Mesenchymal stem cell (in vitro differentiated cells and primary cell): ENCODE measurements around the gene EEF1A2.

Source experiments
- DNase-seq: peaks from one replicate; pipeline ENCODE4 v3.0.0-alpha.2; 2013
- H2AFZ ChIP-seq: one replicate; pipeline ENCODE4 v1.6.1; 2013; ENCODE audit warnings: low read depth, mild to moderate bottlenecking, control low read depth, inconsistent platforms, low read length, moderate library complexity
- H2AK5ac ChIP-seq: 2 replicates; pipeline ENCODE4 v1.6.1; 2013; ENCODE audit warnings: low read length, moderate library complexity, mild to moderate bottlenecking, inconsistent platforms; ENCODE audit not compliant: severe bottlenecking
- H2BK120ac ChIP-seq: one replicate; pipeline ENCODE4 v1.6.1; 2013; ENCODE audit warnings: low read depth, mild to moderate bottlenecking, inconsistent platforms, low read length, moderate library complexity
- H2BK12ac ChIP-seq, 2 experiments: one replicate each; pipeline ENCODE4 v1.6.1; 2013; ENCODE audit warnings: inconsistent platforms in 2 of 2, low read length in 2 of 2, mild to moderate bottlenecking in 2 of 2, moderate library complexity in 2 of 2, control low read depth in 1 of 2
- H2BK15ac ChIP-seq: one replicate; pipeline ENCODE4 v1.6.1; 2013; ENCODE audit warnings: mild to moderate bottlenecking, low read depth, inconsistent platforms; ENCODE audit not compliant: poor library complexity, severe bottlenecking
- H2BK5ac ChIP-seq: 2 replicates; pipeline ENCODE4 v1.6.1; 2013; ENCODE audit warnings: low read depth, mild to moderate bottlenecking, low read length, control low read depth, inconsistent platforms; ENCODE audit not compliant: poor library complexity, severe bottlenecking
- H3K14ac ChIP-seq, 2 experiments: one replicate each; pipeline ENCODE4 v1.6.1; 2013; ENCODE audit warnings: inconsistent platforms in 2 of 2, low read length in 2 of 2, control low read depth in 1 of 2, mild to moderate bottlenecking in 1 of 2, moderate library complexity in 1 of 2
- H3K18ac ChIP-seq, 2 experiments: one replicate each; pipeline ENCODE4 v1.6.1; 2013; ENCODE audit warnings: inconsistent platforms in 2 of 2, low read length in 2 of 2, control low read depth in 1 of 2, low read depth in 1 of 2, mild to moderate bottlenecking in 1 of 2
- H3K23ac ChIP-seq, 2 experiments: one replicate each; pipeline ENCODE4 v1.6.1; 2013; ENCODE audit warnings: inconsistent platforms in 2 of 2, low read length in 2 of 2, mild to moderate bottlenecking in 2 of 2, moderate library complexity in 2 of 2, control low read depth in 1 of 2
- H3K27ac ChIP-seq: 2 replicates; pipeline ENCODE4 v1.5.1; 2013; ENCODE audit warnings: mild to moderate bottlenecking, moderate library complexity, low read length, control low read depth, inconsistent platforms; ENCODE audit not compliant: poor library complexity, severe bottlenecking
- H3K27me3 ChIP-seq, 2 experiments: 2 replicates each; pipeline versions ENCODE4 v1.6.1 to v1.7.0; 2013; ENCODE audit warnings: low read length in 2 of 2, mild to moderate bottlenecking in 2 of 2, moderate library complexity in 2 of 2, control low read depth in 1 of 2, inconsistent platforms in 1 of 2; ENCODE audit not compliant: control insufficient read depth in 1 of 2, insufficient read depth in 1 of 2
- H3K36me3 ChIP-seq, 2 experiments: 2 replicates each; pipeline versions ENCODE4 v1.6.1 to v1.7.0; 2013; ENCODE audit warnings: low read length in 2 of 2, control low read depth in 1 of 2, inconsistent platforms in 1 of 2, low read depth in 1 of 2, mild to moderate bottlenecking in 1 of 2; ENCODE audit not compliant: insufficient read depth in 2 of 2, control insufficient read depth in 1 of 2
- H3K4ac ChIP-seq, 2 experiments: one replicate each; pipeline ENCODE4 v1.6.1; 2013; ENCODE audit warnings: inconsistent platforms in 2 of 2, low read length in 2 of 2, mild to moderate bottlenecking in 2 of 2, moderate library complexity in 2 of 2, control low read depth in 1 of 2, low read depth in 1 of 2
- H3K4me1 ChIP-seq: 2 replicates; pipeline ENCODE4 v1.6.1; 2013; ENCODE audit warnings: low read depth, low read length, control low read depth; ENCODE audit not compliant: control insufficient read depth, insufficient read depth
- H3K4me2 ChIP-seq: 2 replicates; pipeline ENCODE4 v1.6.1; 2013; ENCODE audit warnings: low read length, mild to moderate bottlenecking, inconsistent platforms; ENCODE audit not compliant: poor library complexity, severe bottlenecking
- H3K4me3 ChIP-seq, 2 experiments: 2 replicates each; pipeline versions ENCODE4 v1.5.1 to v1.7.0; 2013; ENCODE audit warnings: low read length in 2 of 2, mild to moderate bottlenecking in 2 of 2, control low read depth in 1 of 2, low read depth in 1 of 2; ENCODE audit not compliant: insufficient read depth in 1 of 2
- H3K79me1 ChIP-seq: replicated peaks from 2 replicates; pipeline ENCODE4 v1.6.1; 2013; ENCODE audit warnings: mild to moderate bottlenecking, control low read depth, low read length, inconsistent platforms; ENCODE audit not compliant: poor library complexity, severe bottlenecking
- H3K9ac ChIP-seq: 2 replicates; pipeline ENCODE4 v1.7.0; 2013; ENCODE audit warnings: mild to moderate bottlenecking, low read length, moderate library complexity
- H3K9me3 ChIP-seq: 2 replicates; pipeline ENCODE4 v1.7.0; 2013; ENCODE audit warnings: mild to moderate bottlenecking, low read length; ENCODE audit not compliant: control insufficient read depth
- H4K8ac ChIP-seq: one replicate; pipeline ENCODE4 v1.6.1; 2013; ENCODE audit warnings: inconsistent platforms, mild to moderate bottlenecking, low read length, moderate library complexity
- H4K91ac ChIP-seq: one replicate; pipeline ENCODE4 v1.6.1; 2013; ENCODE audit warnings: mild to moderate bottlenecking, low read length, inconsistent platforms
- WGBS: methylation state at CpG from one replicate; pipeline ENCODE4 v1.1.7; 2013; ENCODE audit warnings: mixed read lengths; 5-methylcytosine and 5-hydroxymethylcytosine counted together

Gene EEF1A2

DNA sequence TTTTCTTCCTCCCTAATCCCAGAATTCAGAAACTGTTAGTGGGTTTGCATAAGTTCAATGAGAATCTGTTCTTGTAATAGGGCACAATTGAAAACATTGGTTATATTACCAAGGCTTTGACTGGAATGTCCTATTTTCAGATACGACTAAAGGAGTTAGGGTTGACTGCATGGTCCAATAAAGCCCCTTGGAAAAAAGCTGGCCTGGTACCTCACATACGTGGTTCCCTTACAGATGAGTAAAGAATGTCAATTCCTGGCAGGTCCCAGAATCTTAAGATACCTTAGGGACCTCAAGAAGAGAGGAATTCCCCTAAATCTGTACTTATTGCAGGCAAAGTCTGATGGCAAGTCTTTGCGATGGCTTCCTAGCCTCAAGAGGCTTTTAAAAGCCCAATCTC lies 26.3 kb upstream of the EEF1A2 start:
- no peak overlapping the region for H3K23ac ChIP-seq
- no peak overlapping the region for H2BK15ac ChIP-seq
- H4K8ac ChIP-seq: no peak overlapping the region
- H2BK5ac ChIP-seq: no peak overlapping the region
- H3K27me3 ChIP-seq: peaks cover 0 to 21% of the 10 kb centered on the region in 2 experiments
- H3K14ac ChIP-seq: no peak overlapping the region
- H3K18ac ChIP-seq: no peak overlapping the region
- H4K91ac ChIP-seq: no peak overlapping the region
- H3K4me1 ChIP-seq: peaks cover 19% of the 10 kb centered on the region
- H3K27ac ChIP-seq: no peak overlapping the region
- no peak overlapping the region for H2BK120ac ChIP-seq
- peaks cover 19% of the 10 kb centered on the region for H3K79me1 ChIP-seq
- no peaks in the 10 kb centered on the region for H3K9me3 ChIP-seq
- peaks cover 19 to 25% of the 10 kb centered on the region in 2 experiments for H3K36me3 ChIP-seq
- H3K4me3 ChIP-seq: no peak overlapping the region
- DNase-seq: no peak
- no peak overlapping the region for H2AK5ac ChIP-seq
- no peak overlapping the region for H3K9ac ChIP-seq
- WGBS: 61% methylated on average over 3 of the region's 3 CpGs
- H2BK12ac ChIP-seq: no peak overlapping the region
- H3K4ac ChIP-seq: no peak overlapping the region
- no peak overlapping the region for H2AFZ ChIP-seq
- H3K4me2 ChIP-seq: no peak overlapping the region

DNA sequence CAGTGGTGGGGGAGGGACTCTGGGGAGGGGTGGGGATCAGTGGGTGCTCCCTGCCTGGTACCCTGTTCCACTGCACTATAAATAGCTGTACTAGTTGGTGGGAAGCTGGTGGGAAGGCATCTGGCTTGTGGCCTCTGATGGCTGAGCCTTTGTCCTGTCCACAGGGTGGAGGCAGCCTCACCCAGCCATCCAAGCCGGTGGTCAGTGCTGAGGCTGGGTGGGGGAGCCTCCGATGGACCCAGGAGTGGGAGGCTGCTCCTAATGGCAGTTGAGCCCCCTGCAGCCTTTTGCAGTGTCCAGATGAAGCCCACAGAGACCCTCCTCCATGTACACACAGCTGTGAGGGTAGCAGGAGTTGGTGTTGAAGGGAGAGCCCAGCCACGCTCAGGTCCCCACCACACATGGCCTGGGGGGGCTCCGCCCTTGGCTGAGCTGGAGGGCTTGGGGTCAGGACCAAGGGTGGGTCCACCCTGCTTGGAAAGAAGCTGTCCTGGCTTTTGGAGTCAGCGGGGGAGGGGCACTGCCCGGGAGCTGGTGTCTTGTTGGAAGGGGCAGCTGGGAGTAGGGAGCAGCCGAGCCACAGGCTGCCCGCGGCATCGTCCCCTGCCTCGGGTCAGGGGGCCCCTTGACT lies 24.2 kb upstream of the EEF1A2 start:
- Histone ChIP-seq H3K23ac (no peak overlapping the region), H2BK120ac (no peak overlapping the region), H3K9me3 (no peaks in the 10 kb centered on the region), H3K27ac (no peak overlapping the region), H4K8ac (peak overlapping the region; percentile 36), H3K4ac (no peak overlapping the region), H3K27me3 (peaks cover 0 to 19% of the 10 kb centered on the region in 2 experiments), H3K18ac (no peak overlapping the region), H3K4me1 (peaks cover 31% of the 10 kb centered on the region), H2AFZ (no peak overlapping the region), H3K36me3 (peaks cover 19 to 33% of the 10 kb centered on the region in 2 experiments), H4K91ac (no peak overlapping the region), H3K14ac (no peak overlapping the region), H2BK5ac (no peak overlapping the region), H3K79me1 (peaks cover 23% of the 10 kb centered on the region), H2BK12ac (no peak overlapping the region), H3K9ac (no peak overlapping the region), H2BK15ac (no peak overlapping the region), H3K4me3 (no peak overlapping the region), H2AK5ac (no peak overlapping the region), H3K4me2 (no peak overlapping the region)
- no peak for DNase-seq
- WGBS: over 99% methylated on average over 11 of the region's 11 CpGs

DNA sequence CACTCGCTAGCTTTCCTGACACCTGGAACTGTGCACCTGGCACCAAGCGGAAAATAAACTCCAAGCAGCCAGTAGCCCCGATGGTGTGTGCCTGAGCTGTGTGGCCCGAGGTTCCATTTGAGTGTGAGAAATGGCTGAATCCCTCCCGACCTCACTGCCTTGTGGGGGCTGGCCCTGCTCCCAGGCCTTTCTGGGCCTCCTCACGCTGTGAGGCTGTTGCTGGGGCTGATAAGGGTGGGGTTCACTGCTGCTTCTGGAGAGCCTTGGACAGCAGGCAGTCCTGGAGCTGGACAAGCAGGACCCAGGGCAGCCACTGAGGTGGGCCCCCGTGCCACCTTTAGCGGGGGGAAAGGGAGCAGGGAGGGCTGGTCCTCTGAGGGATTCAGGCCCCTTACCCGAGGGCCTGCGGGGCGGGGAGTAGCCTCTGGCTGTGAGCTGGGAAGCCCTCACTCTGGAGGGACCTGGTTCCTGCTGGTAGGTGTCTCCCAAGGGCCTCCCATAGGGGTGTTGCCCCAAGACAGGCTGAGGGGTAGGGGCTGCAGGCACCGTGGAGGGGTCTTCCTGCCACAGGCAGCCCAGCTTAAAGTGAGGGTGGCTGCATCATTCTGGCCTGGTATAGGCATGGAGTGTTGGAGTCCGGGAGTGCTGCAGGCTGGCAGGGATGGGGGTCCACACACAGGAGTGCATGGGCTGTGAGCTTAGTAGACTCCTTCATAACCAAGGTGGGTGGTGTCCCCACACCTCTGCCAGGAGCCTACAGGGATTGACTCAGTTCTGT lies 23.4 kb upstream of the EEF1A2 start:
- Histone ChIP-seq H2BK5ac (no peak overlapping the region), H3K27ac (no peak overlapping the region), H3K4me3 (peak overlapping the region; percentile 4 to 60), H2BK12ac (no peak overlapping the region), H3K4me1 (peaks cover 31% of the 10 kb centered on the region), H2BK15ac (no peak overlapping the region), H3K4ac (no peak overlapping the region), H3K18ac (no peak overlapping the region), H3K4me2 (peak overlapping the region; percentile 53), H3K14ac (peak overlapping the region in 1 of 2 experiments; percentile 56), H4K91ac (no peak overlapping the region), H3K23ac (peak overlapping the region in 1 of 2 experiments; percentile 47), H3K9me3 (no peaks in the 10 kb centered on the region), H3K9ac (peak overlapping the region; percentile 57), H3K27me3 (peaks cover 0 to 21% of the 10 kb centered on the region in 2 experiments), H2BK120ac (no peak overlapping the region), H3K36me3 (peaks cover 19 to 33% of the 10 kb centered on the region in 2 experiments), H4K8ac (no peak overlapping the region), H2AK5ac (no peak overlapping the region), H2AFZ (no peak overlapping the region), H3K79me1 (peaks cover 23% of the 10 kb centered on the region)
- DNase-seq: no peak
- WGBS: 84% methylated on average over 13 of the region's 13 CpGs

DNA sequence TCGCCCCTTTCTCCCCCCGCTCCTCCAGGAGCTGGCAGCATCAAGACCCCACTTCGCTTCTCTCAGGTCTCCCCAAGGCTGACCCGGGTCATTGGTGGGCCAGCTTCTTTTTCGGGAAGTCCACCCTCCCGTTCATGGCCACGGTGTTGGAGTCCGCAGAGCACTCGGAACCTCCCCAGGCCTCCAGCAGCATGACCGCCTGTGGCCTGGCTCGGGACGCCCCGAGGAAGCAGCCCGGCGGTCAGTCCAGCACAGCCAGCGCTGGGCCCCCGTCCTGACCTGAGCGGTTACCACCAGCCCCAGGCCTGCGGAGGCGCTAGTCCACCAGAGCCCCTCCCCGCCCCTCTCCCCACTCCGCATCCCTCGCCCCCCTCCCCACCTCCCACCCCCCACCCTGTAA lies 22.7 kb upstream of the EEF1A2 start:
- Histone ChIP-seq H2AK5ac (no peak overlapping the region), H4K91ac (peak overlapping the region; percentile 12), H3K4me1 (peaks cover 31% of the 10 kb centered on the region), H3K4me2 (peak overlapping the region; percentile 97), H3K9me3 (no peaks in the 10 kb centered on the region), H3K23ac (peak overlapping the region in 1 of 2 experiments; percentile 100), H3K9ac (peak overlapping the region; percentile 91), H2BK12ac (no peak overlapping the region), H3K4ac (peak overlapping the region; percentile 9 to 15), H2BK15ac (no peak overlapping the region), H3K4me3 (peak overlapping the region; percentile 90 to 94), H3K27me3 (peaks cover 0 to 26% of the 10 kb centered on the region in 2 experiments), H2AFZ (no peak overlapping the region), H2BK120ac (no peak overlapping the region), H3K27ac (no peak overlapping the region), H3K79me1 (peaks cover 23% of the 10 kb centered on the region), H3K14ac (peak overlapping the region; percentile 69 to 86), H2BK5ac (no peak overlapping the region), H3K18ac (peak overlapping the region; percentile 60 to 67), H3K36me3 (peaks cover 19 to 33% of the 10 kb centered on the region in 2 experiments), H4K8ac (peak overlapping the region; percentile 3)
- peak; percentile 27 for DNase-seq
- 3% methylated on average over 18 of the region's 23 CpGs for WGBS
